Left lung (tissue), 10 donors: ENCODE measurements around the gene C16orf54. TPM values are rescaled to one million over a fixed set of nuclear protein-coding genes. Genes with fewer than 3 reads are reported as not detected.
A peak's percentile ranks its signal among the peaks of the same experiment; 100 is the strongest.
"Not testable (repeated sequence)": the region's sequence is repeated elsewhere in the genome, so short reads cannot be mapped to it uniquely, and the experiment has no call there.

Experiments used
- ATAC-seq: fragments of 200-7000 bp; cut with Tn5 transposase; one replicate; pipeline ENCODE4 v1.9.1; 2020; ENCODE audit warnings: moderate library complexity
- DNase-seq, 4 donors: peaks; one replicate each; pipeline ENCODE4 v3.0.0-alpha.2; 2013 to 2020
- H3K27ac ChIP-seq, 2 donors: fragments of 200-600 bp; sonication (generic) in 1 of 2; one replicate each; pipeline versions ENCODE4 v1.5.0 to v1.8.0; 2020 to 2021
- H3K27me3 ChIP-seq, 2 donors: fragments of 200-600 bp; sonication (generic) in 1 of 2; one replicate each; pipeline versions ENCODE4 v1.5.0 to v1.8.0; 2020 to 2021
- H3K36me3 ChIP-seq, 2 donors: fragments of 200-600 bp; sonication (generic) in 1 of 2; one replicate each; pipeline versions ENCODE4 v1.5.0 to v1.8.0; 2020 to 2021
- H3K4me1 ChIP-seq, 2 donors: fragments of 200-600 bp; one replicate each; pipeline ENCODE4 v1.8.0; 2021
- H3K4me3 ChIP-seq, 2 donors: fragments of 200-600 bp; sonication (generic) in 1 of 2; one replicate each; pipeline versions ENCODE4 v1.5.0 to v1.8.0; 2020 to 2021; ENCODE audit warnings: mild to moderate bottlenecking in 1 of 2
- H3K9me3 ChIP-seq, 2 donors: fragments of 200-600 bp; sonication (generic) in 1 of 2; one replicate each; pipeline versions ENCODE4 v1.5.0 to v1.8.0; 2020 to 2021
- intact Hi-C, 2 donors: fragments of 100-400 bp; cut with DNase I; formaldehyde crosslinking; loops; one replicate each; pipeline versions ENCODE4 v1.11.2 to v1.14.2; 2022
- polyA plus RNA-seq, 6 donors: library from polyadenylated mRNA; unstranded; fragments of 120-200 nt; gene quantifications; one replicate each; pipeline ENCODE4 v1.2.1, GENCODE V29; 2013; ENCODE audit not compliant: insufficient read length in 6 of 6
- total RNA-seq, 2 donors: library from RNA; stranded (reverse); fragmentation: NEBNext Ultra II Directional; extraction: Animal tissue kit (Norgen Biotek cat#: 25700); gene quantifications; one replicate each; pipeline ENCODE4 v1.2.1, GENCODE V29; 2021
- TF ChIP-seq, protein P1 (sequence below), 2 donors: fragments of 200-600 bp; sonication (generic) in 1 of 2; IDR thresholded peaks; one replicate each; pipeline versions ENCODE4 v1.5.0 to v1.8.0; 2021; ENCODE audit warnings: antibody characterized with exemption in 2 of 2
- donor health status: DM: no; HTN: yes; CAD: no.
- donor health status: DM: no; HTN: no; CAD: no.

Gene C16orf54
- total and polyA plus RNA-seq, 8 donors, result 0.33 to 13.6 (median 0.69) TPM

- Histone ChIP-seq H3K4me1 (peaks cover 0 to 57% of the 10 kb centered on the region in 2 donors), H3K4me3 (peak overlapping the region in 1 of 2 donors; percentile 56), H3K9me3 (no peaks in the 10 kb centered on the region), H3K27me3 (no peaks in the 10 kb centered on the region), H3K27ac (peak overlapping the region in 1 of 2 donors; percentile 94), H3K36me3 (no peaks in the 10 kb centered on the region)
- DNase-seq, result no peak
- TF ChIP-seq, protein P1, sequence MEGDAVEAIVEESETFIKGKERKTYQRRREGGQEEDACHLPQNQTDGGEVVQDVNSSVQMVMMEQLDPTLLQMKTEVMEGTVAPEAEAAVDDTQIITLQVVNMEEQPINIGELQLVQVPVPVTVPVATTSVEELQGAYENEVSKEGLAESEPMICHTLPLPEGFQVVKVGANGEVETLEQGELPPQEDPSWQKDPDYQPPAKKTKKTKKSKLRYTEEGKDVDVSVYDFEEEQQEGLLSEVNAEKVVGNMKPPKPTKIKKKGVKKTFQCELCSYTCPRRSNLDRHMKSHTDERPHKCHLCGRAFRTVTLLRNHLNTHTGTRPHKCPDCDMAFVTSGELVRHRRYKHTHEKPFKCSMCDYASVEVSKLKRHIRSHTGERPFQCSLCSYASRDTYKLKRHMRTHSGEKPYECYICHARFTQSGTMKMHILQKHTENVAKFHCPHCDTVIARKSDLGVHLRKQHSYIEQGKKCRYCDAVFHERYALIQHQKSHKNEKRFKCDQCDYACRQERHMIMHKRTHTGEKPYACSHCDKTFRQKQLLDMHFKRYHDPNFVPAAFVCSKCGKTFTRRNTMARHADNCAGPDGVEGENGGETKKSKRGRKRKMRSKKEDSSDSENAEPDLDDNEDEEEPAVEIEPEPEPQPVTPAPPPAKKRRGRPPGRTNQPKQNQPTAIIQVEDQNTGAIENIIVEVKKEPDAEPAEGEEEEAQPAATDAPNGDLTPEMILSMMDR (IDR thresholded peaks at IDR 0.05), result no peak
- no peak for ATAC-seq
- intact Hi-C loops, result no loop called here
Measured at GRCh38 chr16:29743475-29743826, 2.3 kb downstream of the C16orf54 start.

GRCh38 chr16:29742683-29743275, 3.0 kb downstream of the C16orf54 start:
- ATAC-seq (no peak), DNase-seq (no peak)
- no peaks in the 10 kb centered on the region for H3K36me3 ChIP-seq
- H3K9me3 ChIP-seq, result no peaks in the 10 kb centered on the region
- H3K4me1 ChIP-seq, result peaks cover 0 to 64% of the 10 kb centered on the region in 2 donors
- H3K27ac ChIP-seq, result no peak overlapping the region
- H3K4me3 ChIP-seq, result no peak overlapping the region
- TF ChIP-seq, protein P1 (IDR thresholded peaks at IDR 0.05), result no peak
- no peaks in the 10 kb centered on the region for H3K27me3 ChIP-seq
- intact Hi-C loops, result no loop called here

DNA sequence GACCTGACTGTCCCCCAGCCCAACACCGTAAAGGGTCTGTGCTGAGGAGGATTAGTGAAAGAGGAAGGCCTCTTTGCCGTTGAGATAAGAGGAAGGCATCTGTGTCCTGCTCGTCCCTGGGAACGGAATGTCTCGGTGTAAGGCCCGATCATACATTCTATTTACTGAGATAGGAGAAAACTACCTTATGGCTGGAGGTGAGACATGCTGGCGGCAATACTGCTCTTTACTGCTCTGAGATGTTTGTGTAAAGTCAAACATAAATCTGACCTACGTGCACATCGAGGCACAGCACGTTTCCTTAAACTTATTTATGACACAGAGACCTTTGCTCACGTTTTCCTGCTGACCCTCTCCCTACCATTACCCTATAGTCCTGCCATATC, 5.2 kb downstream of the C16orf54 start:
- H3K27ac ChIP-seq, DNase-seq, H3K36me3 ChIP-seq, H3K27me3 ChIP-seq, H3K9me3 ChIP-seq, H3K4me3 ChIP-seq, ATAC-seq, intact Hi-C loops: not testable (repeated sequence)
- peaks cover 0 to 67% of the 10 kb centered on the region in 2 donors for H3K4me1 ChIP-seq

DNA sequence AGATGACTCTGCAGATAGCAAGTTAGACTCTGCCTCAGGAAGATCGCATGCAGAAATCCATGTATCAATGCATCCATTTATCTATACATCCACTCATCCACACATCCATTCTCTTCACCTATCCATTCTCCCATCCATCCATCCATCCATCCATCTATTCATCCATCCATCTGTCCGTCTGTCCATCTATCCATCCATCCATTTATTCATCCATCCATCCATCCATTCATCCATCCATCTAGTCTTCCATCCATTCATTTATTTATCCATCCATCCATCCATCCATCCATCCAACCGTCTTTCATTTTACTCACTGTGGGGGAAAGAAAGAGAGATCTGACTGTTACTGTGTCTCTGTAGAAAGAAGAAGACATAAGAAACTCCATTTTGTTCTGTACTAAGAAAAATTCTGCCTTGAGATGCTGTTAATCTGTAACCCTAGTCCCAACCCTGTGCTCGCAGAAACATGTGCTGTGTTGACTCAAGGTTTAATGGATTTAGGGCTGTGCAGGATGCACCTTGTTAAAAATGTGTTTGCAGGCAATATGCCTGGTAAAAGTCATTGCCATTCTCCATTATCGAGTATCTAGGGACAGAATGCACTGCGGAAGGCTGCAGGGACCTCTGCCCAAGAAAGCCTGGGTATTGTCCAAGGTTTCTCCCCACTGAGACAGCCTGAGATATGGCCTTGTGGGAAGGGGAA, 5.7 kb downstream of the C16orf54 start:
- H3K4me1 ChIP-seq, result peaks cover 0 to 67% of the 10 kb centered on the region in 2 donors
- intact Hi-C loops, H3K4me3 ChIP-seq, DNase-seq, H3K9me3 ChIP-seq, H3K36me3 ChIP-seq, H3K27me3 ChIP-seq, ATAC-seq, H3K27ac ChIP-seq: not testable (repeated sequence)

GRCh38 chr16:29738514-29738913, 7.3 kb downstream of the C16orf54 start:
- Histone ChIP-seq H3K27ac (peak overlapping the region in 1 of 2 donors; percentile 18), H3K36me3 (no peaks in the 10 kb centered on the region), H3K9me3 (no peaks in the 10 kb centered on the region), H3K27me3 (no peaks in the 10 kb centered on the region), H3K4me3 (no peak overlapping the region), H3K4me1 (peaks cover 0 to 57% of the 10 kb centered on the region in 2 donors)
- intact Hi-C loops, result no loop called here
- ATAC-seq, result peak; percentile 41
- TF ChIP-seq, protein P1 (IDR thresholded peaks at IDR 0.05), result no peak
- DNase-seq, result no peak

DNA sequence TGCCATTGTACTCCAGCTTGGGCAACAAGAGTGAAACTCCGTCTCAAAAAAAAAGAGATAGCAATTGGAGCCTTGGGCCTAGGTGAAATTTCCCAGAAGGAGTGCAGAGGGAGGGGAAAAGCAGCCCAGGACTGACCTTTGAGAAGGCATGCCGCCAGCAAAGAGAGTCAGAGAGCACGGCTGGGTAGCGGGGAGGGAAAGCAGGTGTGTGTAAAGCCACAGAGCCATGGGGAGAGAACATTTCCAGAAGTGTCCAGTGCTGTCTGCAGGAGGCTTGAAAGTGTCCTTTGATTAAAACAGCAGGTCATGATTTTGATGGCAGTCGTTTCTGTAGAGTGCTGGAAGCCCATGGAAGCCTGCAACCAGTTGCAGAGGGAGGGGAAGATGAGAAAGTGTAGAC, 8.1 kb downstream of the C16orf54 start:
- intact Hi-C loops, result no loop called here
- H3K27me3 ChIP-seq, result no peaks in the 10 kb centered on the region
- peaks cover 0 to 49% of the 10 kb centered on the region in 2 donors for H3K4me1 ChIP-seq
- DNase-seq (peak in 1 of 4 donors; percentile 4), ATAC-seq (no peak)
- H3K27ac ChIP-seq, result no peak overlapping the region
- H3K4me3 ChIP-seq, result no peak overlapping the region
- H3K9me3 ChIP-seq, result no peaks in the 10 kb centered on the region
- H3K36me3 ChIP-seq, result no peaks in the 10 kb centered on the region
- TF ChIP-seq, protein P1 (IDR thresholded peaks at IDR 0.05), result no peak
